GM19372 (cell line): ENCODE data around the gene CAST.
A peak's percentile ranks its signal among the peaks of the same experiment; 100 is the strongest.

ENCODE experiments used
- ATAC-seq: cut with Tn5 transposase; IDR thresholded peaks from one replicate; pipeline ENCODE4 v1.9.1; 2021; ENCODE audit warnings: mild to moderate bottlenecking, low read depth, moderate library complexity; ENCODE audit not compliant: unreplicated experiment

CAST gene

GRCh38 chr5:96641368-96642280 lies 20.6 kb upstream of the CAST start:
- ATAC-seq, result no peak

DNA sequence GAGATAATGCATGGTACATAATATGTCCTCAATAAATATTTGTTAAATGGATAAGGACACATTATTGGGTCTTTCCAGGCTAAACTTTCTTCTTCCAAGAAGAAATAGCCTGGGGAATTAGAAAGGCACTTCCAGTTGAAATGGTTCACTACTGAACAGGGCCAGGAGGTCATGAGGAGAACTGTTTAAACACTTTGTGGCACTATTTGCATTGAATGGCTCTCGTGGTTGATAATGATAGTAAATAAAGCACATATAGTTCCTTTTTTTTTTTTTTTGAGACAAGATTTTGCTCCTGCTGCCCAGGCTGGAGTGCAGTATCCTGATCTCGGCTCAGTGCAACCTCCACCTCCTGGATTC lies 19.9 kb upstream of the CAST start:
- ATAC-seq, result no peak

DNA sequence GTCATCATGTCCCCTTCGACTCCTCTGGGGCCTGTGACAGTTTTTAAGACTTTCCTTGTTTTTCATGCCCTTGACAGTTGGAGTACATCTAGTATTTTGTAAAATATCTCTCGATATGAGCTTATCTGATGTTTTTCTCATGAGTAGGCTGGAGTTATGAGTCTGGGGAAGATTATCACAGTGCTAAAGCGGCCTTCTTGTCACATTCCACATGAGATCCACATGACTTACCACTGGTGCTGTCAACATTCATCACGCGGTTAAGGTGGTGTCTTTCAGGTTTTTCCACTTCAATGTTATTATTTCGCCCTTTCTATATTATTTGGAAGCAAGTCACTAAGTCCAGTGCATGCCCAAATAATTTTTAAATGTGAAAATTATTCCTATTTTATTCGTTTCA lies 17.1 kb upstream of the CAST start:
- no peak for ATAC-seq

GRCh38 chr5:96648023-96648422 lies 14.2 kb upstream of the CAST start:
- ATAC-seq, result peak; percentile 54

DNA sequence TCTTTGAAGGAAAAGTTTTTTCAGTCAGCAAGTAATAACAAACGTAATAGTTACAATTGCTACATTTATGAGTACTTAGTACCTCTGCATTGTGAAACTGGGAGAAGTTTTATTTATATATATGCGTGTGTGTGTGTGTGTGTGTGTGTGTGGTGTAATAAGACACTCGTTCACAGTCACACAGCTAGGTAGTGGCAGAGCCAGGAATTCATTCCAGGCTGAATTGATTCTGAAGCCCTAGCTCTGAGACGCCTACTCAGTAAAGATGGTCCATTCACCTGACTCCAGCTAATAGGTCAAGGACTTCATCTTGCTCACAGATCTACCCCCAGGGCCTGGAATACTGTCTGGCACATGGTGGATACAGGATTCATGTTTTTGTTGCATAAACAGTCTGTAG lies 13.6 kb upstream of the CAST start:
- no peak for ATAC-seq

DNA sequence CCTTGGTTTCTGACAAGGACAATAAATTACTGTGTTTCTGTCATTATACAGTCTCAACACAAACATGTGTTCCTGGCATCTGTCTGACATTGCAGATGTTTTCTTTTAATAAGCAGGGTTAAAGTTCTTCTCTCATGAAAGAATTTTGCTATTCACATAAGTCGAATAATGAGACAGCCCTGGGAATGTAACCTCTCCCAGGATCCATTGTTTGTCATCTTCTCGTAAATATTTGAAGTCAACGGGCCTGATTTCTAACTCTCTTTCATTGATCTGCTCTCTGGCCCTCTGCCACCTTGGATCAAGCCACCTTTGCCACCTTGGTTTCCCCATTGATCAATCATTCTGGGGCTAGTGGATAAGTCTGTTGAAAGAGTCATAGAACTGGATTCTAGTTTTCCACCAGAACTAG lies 12.9 kb upstream of the CAST start:
- ATAC-seq, result no peak

DNA sequence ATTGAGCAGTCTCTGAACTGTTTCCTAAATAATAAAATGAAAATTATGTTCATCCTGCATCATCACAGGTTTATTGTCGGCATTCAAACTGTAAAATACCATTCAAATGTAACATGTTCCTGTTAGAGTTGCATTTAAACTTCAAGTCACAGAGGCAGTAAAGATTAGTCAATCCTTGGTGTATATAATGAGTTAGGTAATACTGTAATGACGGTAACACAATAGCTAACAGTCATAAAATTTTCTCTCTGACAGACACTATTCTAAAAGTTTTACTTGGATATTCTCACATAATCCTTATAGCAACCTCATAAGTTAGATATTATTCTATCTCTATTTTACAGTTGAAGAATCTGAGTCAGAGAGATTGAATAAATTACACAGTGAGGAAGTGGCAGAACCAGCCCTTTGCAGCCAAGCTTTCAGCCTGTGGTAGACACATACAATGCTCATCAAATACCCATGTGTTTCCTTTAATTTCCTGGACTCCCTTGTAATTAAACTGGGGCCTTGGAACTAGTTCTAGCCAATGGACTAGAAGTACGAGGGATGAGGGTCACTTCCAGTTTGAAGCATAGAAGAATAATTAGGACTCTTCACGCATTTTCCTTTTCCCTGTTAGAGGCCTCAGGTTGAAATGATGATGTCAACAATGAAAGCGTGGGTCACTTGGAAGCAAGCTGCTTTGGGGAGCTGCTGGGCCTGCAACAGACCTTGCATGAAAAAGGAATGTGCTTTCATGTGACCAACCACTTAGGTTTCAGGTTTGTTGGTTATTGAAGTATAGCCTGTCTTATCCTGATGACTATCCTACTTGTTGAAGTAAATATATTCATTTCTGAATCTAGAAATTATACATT lies 12.3 kb upstream of the CAST start:
- no peak for ATAC-seq

GRCh38 chr5:96651047-96651446 lies 11.1 kb upstream of the CAST start:
- ATAC-seq, result no peak

DNA sequence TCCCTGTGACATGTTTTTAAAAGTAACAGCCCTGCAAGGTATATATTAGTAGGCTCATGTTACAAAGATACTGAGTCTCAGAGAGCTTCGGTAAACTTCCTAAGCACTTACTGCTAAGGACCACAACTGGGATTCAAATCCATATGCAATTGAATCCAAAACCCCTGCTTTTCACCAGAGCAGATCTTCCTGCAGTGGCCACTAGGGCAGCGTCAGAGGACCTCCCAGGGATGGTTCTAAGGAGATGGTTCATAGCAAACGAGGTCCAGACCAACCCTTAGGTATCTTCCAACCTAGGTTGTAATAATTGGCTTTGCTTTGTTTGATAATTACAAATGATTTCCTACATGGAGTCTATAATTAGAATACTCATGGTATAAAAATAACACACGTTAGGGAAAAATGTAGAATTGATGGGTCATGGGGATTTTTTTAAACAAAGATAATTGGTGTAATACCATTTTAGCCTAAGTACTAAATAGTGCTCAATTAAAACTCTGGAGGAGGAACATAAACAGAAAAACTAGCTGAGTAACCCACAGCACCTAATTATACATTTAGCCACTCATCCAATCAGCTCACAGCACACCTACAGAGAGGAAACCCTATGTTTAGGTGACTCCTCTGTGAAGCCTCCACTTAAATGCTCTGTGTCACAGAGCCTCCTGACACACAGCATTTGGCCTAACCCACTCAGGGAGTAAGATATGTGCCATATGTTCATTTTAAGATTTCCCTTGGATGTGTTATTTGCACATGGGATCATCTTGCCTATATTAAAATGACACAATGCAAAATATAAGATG lies 10.0 kb upstream of the CAST start:
- no peak for ATAC-seq

DNA sequence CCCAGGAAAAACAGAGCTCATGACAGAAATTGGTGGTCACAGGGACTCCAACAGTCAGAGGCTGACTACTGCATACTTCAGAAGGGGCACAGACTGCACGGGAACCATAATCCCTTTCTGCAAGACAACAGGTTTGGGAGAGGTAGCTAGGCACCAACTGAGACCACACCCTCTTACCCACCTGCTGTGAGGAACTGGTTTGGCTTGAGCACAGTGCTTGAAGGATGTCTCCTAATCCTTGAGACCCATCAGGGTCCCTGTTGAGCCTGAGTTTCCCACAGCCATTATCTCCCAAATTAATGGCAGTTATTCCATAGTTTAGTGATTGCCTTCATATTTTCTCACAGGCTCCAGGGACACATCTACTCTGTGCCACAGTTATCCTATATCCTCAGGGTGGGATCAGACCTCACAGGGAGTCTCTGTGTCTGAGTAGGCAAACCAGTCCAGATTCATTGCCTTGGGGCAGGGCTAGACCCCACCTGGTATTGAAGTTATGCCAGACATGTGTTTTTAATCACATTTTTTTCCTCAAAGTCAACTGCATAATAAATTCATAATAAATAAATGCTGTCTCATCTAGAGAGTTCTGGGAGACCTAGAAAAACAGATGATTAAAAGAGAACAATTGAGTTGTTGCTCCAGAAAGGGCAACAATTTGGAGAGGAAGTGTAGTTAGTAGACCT lies 9.3 kb upstream of the CAST start:
- no peak for ATAC-seq

DNA sequence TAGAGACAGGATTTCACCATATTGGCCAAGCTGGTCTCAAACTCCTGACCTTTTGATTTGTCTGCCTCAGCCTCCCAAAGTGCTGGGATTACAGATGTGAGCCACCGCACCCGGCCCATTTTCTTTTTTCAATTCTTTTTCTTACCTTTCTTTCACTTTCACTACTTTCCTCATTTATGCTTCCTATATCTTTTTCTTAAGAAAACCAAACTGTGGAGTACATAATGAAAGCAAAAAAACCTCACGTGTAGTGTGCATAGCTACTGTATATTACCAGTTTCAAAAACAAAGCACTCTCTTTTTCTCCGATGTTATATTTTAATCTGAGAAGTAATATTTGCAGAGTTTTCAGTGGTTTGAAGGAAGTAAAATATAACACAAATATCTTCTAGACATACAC lies 8.0 kb upstream of the CAST start:
- ATAC-seq, result no peak

GRCh38 chr5:96655085-96655484 lies 7.1 kb upstream of the CAST start:
- no peak for ATAC-seq

DNA sequence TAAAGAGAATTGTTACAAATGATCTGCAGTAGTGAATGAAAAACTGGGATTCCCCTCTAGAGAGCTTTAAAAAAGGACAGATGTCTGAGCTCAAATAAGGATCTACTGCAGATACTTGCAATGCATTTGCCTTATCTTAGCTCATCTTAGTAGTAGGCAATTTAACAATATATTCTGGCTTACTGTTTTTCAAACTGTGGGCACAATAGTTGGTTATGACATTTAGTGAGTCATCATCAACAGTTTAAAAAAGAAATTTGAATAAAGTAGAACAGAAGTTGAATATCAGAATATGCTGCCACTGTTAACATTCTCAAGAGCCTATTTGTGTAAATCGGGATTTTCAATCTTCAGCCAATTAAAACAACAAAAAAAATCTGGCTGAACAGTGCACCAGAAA lies 6.7 kb upstream of the CAST start:
- ATAC-seq, result no peak

GRCh38 chr5:96657068-96657467 lies 5.1 kb upstream of the CAST start:
- ATAC-seq, result peak; percentile 47

DNA sequence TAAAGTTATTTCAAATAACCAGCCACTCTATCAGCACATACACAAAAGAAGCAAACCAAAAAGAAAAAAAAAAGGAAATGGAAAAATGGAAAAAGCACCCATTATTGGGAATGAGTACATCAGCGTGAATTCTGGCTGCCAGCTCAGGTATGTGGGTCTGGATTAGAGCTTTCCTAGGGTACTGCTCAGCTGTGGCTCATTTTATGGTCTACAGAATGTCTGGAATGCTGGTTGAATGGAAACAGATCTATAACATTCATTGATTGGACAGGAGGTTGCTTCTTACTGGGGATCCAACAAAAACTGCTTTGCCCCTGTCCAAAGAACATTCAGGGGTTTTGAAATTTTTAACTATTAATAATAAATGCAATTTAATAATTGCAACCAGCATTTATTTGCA lies 3.9 kb upstream of the CAST start:
- no peak for ATAC-seq

GRCh38 chr5:96659170-96659569 lies 3.0 kb upstream of the CAST start:
- ATAC-seq, result no peak

DNA sequence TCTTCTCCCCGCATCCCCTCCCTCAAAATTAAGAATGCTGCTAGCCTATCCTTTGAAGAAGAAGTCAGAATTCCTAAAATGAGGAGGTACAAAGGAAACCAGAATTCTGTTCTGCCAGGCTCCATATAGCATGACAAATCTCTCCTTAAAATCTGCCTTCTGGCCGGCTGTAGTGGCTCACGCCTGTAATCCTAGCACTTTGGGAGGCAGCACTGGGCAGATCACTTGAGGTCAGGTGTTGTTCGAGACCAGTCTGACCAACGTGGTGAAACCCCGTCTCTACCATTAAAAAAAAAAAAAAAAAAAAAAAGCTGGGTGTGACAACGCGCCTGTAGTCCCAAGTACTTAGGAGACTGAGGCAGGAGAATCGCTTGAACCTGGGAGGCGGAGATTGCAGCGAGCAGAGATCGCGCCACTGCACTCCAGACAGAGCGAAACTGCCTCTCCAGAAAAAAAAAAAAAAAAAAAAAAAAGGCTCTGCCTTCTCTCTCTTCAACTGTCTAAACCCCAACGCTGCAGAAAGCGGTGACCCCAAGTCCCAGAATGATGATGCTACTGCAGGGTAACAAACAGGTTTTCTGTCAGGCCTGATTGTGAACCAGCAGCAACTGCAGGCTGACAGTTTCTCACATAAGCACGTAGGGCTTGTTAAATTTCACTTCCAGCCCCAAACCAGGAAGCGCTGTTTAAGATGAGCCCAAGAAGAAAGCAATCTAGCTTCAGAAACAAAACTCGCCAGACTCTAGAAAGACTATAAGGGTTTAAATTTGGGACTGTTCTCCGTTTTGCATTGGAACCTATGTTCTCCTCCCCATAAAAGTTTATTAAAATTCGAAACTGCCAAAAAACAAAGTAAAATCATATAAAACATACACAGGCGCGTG lies 963 bp upstream of the CAST start:
- ATAC-seq, result peak; percentile 17

DNA sequence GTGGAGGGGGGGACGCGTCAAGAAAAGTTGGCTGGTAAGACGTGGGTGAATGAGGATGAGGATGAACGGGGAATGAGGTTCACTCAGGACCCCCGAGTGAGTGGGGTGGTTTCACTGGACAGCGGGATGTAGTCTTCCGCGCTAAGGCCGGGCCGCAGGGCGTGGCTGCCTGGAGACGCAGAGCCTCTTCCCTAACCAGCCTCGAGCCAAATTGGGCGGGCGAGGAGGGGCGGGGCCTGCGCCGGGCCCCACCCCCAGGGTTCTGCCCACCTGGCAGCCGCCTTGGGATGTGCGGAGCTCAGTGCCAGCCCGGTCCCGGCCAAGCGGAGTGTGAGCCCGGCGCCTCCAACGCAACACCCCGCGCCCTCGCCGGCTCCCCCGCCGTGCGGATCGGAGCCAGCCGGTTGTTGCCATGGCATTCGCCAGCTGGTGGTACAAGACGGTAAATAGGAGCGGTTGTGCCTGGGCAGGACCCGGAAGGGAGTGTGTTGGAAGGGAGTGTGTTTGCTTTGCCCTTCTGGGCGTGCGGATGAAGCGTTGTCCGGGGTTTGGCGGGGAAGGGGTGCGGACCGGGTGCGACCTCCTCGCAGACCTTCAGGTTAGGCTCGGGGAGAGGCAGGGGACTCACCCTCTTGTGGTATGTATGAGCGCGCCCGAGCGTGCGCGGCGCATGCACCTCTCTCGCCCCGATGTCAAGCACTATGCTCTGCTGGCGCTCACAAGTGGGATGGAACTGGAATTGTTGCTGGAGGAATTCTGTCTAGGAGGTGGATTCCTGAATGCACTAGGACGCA lies 746 bp downstream of the CAST start:
- ATAC-seq, result peak; percentile 71

- ATAC-seq, result no peak
Observed at GRCh38 chr5:96663608-96664007, 1.4 kb downstream of the CAST start.
